HepG2 (cell line): ENCODE data around the gene ULK3.

Experiments
- HNF4A ChIP-seq: sonication (generic); formaldehyde crosslinking; IDR thresholded peaks from 2 replicates; pipeline ENCODE4 v1.4.0; 2020; ENCODE audit warnings: missing genetic modification reagents
- RFX5 ChIP-seq: IDR thresholded peaks from 2 replicates; pipeline ENCODE4 v1.6.1; 2011; ENCODE audit warnings: low read depth, low read length, improper control_type of control experiment
- SRF ChIP-seq: IDR thresholded peaks from 2 replicates; pipeline ENCODE4 v1.6.1; 2011; ENCODE audit warnings: mild to moderate bottlenecking, low read depth, low read length, moderate library complexity
- ZBTB20 ChIP-seq: sonication (generic); formaldehyde crosslinking; IDR thresholded peaks from 2 replicates; pipeline ENCODE4 v1.8.1; 2023; ENCODE audit warnings: missing genetic modification reagents, low read depth, mild to moderate bottlenecking, borderline replicate concordance
- TF ChIP-seq, protein P1 (sequence below): sonication (generic); formaldehyde crosslinking; IDR thresholded peaks from 2 replicates; pipeline ENCODE4 v1.8.1; 2023; ENCODE audit warnings: mild to moderate bottlenecking, missing genetic modification reagents
- TF ChIP-seq, protein P2 (sequence below): sonication (generic); formaldehyde crosslinking; IDR thresholded peaks from 2 replicates; pipeline ENCODE4 v1.8.1; 2023; ENCODE audit warnings: missing genetic modification reagents, mild to moderate bottlenecking, borderline replicate concordance

DNA sequence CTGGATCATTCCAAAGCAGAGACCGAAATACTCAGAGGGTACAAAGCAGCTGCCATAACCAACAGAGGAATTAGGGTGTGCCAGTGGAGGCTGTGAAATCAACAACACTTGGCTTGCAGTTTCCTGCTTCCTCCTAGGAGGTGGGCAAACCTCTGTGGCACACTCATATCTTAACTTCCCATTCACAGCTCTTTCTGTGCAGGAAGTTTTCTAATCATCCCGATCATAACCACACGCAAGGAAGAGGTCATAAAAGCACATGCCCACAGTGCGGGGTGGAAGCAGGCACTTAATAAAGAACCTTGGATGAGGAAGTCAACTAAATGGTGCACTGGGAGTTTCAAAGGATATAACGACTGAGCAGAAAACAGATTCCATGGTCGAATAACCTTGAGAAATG, 25.1 kb upstream of the ULK3 start:
- TF ChIP-seq, protein P1, sequence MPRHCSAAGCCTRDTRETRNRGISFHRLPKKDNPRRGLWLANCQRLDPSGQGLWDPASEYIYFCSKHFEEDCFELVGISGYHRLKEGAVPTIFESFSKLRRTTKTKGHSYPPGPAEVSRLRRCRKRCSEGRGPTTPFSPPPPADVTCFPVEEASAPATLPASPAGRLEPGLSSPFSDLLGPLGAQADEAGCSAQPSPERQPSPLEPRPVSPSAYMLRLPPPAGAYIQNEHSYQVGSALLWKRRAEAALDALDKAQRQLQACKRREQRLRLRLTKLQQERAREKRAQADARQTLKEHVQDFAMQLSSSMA (CRISPR knock-in tag) = no peak
- TF ChIP-seq ZBTB20 (CRISPR knock-in tag) (no peak), HNF4A (CRISPR knock-in tag) (no peak), SRF (no peak), RFX5 (no peak)
- TF ChIP-seq, protein P2, sequence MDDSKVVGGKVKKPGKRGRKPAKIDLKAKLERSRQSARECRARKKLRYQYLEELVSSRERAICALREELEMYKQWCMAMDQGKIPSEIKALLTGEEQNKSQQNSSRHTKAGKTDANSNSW (CRISPR knock-in tag) = no peak
